H1 (cell line): ENCODE measurements around the gene OR6V1. TPM values are rescaled to one million over a fixed set of nuclear protein-coding genes. Genes with fewer than 3 reads are reported as not detected.

ENCODE experiments used
- CTCF ChIA-PET: fragments of 300-600 bp; sonication (Branson Sonifier 250); formaldehyde crosslinking; loops from one replicate; lab custom pipeline; 2021; ENCODE audit not compliant: partially characterized antibody; lab: Charles Lee
- POLR2A ChIA-PET: fragments of 300-600 bp; sonication (Branson Sonifier 250); formaldehyde crosslinking; loops from one replicate; lab custom pipeline; 2021; ENCODE audit warnings: inconsistent platforms; ENCODE audit not compliant: partially characterized antibody; lab: Charles Lee
- DNase-seq, 2 experiments: peaks; one replicate each; pipeline versions ENCODE4 v3.0.0 to v3.0.0-alpha.2; 2010 to 2022; ENCODE audit warnings: low spot score in 2 of 2, low read depth in 1 of 2, mixed read lengths in 1 of 2
- FAIRE-seq: peaks from 2 replicates; lab custom pipeline; 2011; peaks lifted over from hg19 to GRCh38; lab: Jason Lieb, UNC
- H2AFZ ChIP-seq: 2 replicates; pipeline ENCODE4 v1.8.1; 2012; ENCODE audit warnings: low read length, inconsistent platforms
- H2AK5ac ChIP-seq: 2 replicates; pipeline ENCODE4 v1.6.1; 2013; ENCODE audit warnings: low read depth, low read length
- H2BK120ac ChIP-seq: replicated peaks from 2 replicates; pipeline ENCODE3; 2013; ENCODE audit warnings: low read depth, low read length, inconsistent platforms
- H2BK12ac ChIP-seq: 2 replicates; pipeline ENCODE4 v1.6.1; 2013; ENCODE audit warnings: low read depth, low read length
- H2BK15ac ChIP-seq: 2 replicates; pipeline ENCODE4 v1.6.1; 2013; ENCODE audit warnings: low read length
- H2BK20ac ChIP-seq: 2 replicates; pipeline ENCODE4 v1.6.1; 2013; ENCODE audit warnings: low read length
- H2BK5ac ChIP-seq: 2 replicates; pipeline ENCODE4 v1.6.1; 2013; ENCODE audit warnings: low read depth, low read length
- H3K14ac ChIP-seq: 2 replicates; pipeline ENCODE4 v1.6.1; 2013; ENCODE audit warnings: inconsistent platforms; ENCODE audit not compliant: insufficient read length
- H3K18ac ChIP-seq: 2 replicates; pipeline ENCODE4 v1.6.1; 2013; ENCODE audit warnings: low read length; ENCODE audit errors: extremely low read depth
- H3K23ac ChIP-seq: 2 replicates; pipeline ENCODE4 v1.6.1; 2013; ENCODE audit warnings: inconsistent platforms; ENCODE audit not compliant: insufficient read length
- H3K23me2 ChIP-seq: 2 replicates; pipeline ENCODE4 v1.6.1; 2013; ENCODE audit warnings: low read depth, low read length
- H3K27ac ChIP-seq: 2 replicates; pipeline ENCODE4 v1.6.1; 2011; ENCODE audit warnings: low read depth, low read length, inconsistent platforms
- H3K27me3 ChIP-seq, 4 experiments: replicated peaks in 1 of 4; 1 replicate in 1 of 4; 2 replicates in 3 of 4; pipeline versions ENCODE4 v1.6.1 to v1.8.1; 2011 to 2013; ENCODE audit warnings: low read length in 3 of 4, mild to moderate bottlenecking in 3 of 4, inconsistent platforms in 2 of 4, mixed read lengths in 2 of 4, moderate library complexity in 1 of 4; ENCODE audit not compliant: control insufficient read depth in 3 of 4, insufficient read depth in 3 of 4; ENCODE audit errors: extremely low read depth in 1 of 4
- H3K36me3 ChIP-seq, 4 experiments: 2 replicates each; pipeline versions ENCODE4 v1.6.1 to v1.8.1; 2011 to 2013; ENCODE audit warnings: mild to moderate bottlenecking in 4 of 4, low read length in 3 of 4, moderate library complexity in 2 of 4, control low read depth in 1 of 4, inconsistent platforms in 1 of 4; ENCODE audit not compliant: insufficient read depth in 4 of 4, control insufficient read depth in 2 of 4
- H3K4ac ChIP-seq: replicated peaks from 2 replicates; pipeline ENCODE3; 2013; ENCODE audit warnings: low read length, low read depth, mixed read lengths, inconsistent platforms; ENCODE audit not compliant: insufficient read length
- H3K4me1 ChIP-seq, 4 experiments: replicated peaks in 1 of 4; 1 replicate in 1 of 4; 2 replicates in 3 of 4; pipeline versions ENCODE4 v1.6.1 to v1.8.1; 2011 to 2013; ENCODE audit warnings: low read length in 3 of 4, inconsistent platforms in 2 of 4, mixed read lengths in 1 of 4; ENCODE audit not compliant: insufficient read depth in 4 of 4, control insufficient read depth in 3 of 4
- H3K4me2 ChIP-seq, 2 experiments: 2 replicates each; pipeline versions ENCODE4 v1.6.1 to v1.8.1; 2011 to 2013; ENCODE audit warnings: low read depth in 2 of 2, low read length in 2 of 2, control low read depth in 1 of 2, inconsistent platforms in 1 of 2, mild to moderate bottlenecking in 1 of 2; ENCODE audit not compliant: insufficient read depth in 1 of 2
- H3K4me3 ChIP-seq, 4 experiments: fragments of 200-600, 300-600 bp in 1 of 4; sonication (generic), shearing (Covaris generic), sonication (Bioruptor Twin) in 1 of 4; 2 replicates each; pipeline versions ENCODE4 v1.5.1 to v1.8.1; 2011 to 2016; ENCODE audit warnings: low read length in 4 of 4, low read depth in 3 of 4, control low read depth in 2 of 4, inconsistent platforms in 2 of 4, mild to moderate bottlenecking in 2 of 4, mixed read lengths in 1 of 4, moderate library complexity in 1 of 4; ENCODE audit not compliant: insufficient read depth in 2 of 4; ENCODE audit errors: extremely low read depth in 1 of 4
- H3K56ac ChIP-seq: replicated peaks from 2 replicates; pipeline ENCODE3; 2013; ENCODE audit warnings: low read depth, mild to moderate bottlenecking, mixed read lengths, low read length, inconsistent platforms; ENCODE audit not compliant: insufficient read length
- H3K79me1 ChIP-seq: 2 replicates; pipeline ENCODE4 v1.6.1; 2013; ENCODE audit warnings: low read depth, low read length, control low read depth
- H3K79me2 ChIP-seq, 2 experiments: 2 replicates each; pipeline versions ENCODE4 v1.6.1 to v1.8.1; 2012 to 2013; ENCODE audit warnings: low read length in 2 of 2, mild to moderate bottlenecking in 2 of 2, inconsistent platforms in 1 of 2; ENCODE audit not compliant: insufficient read depth in 2 of 2, control insufficient read depth in 1 of 2
- H3K9ac ChIP-seq, 4 experiments: replicated peaks in 1 of 4; 1 replicate in 1 of 4; 2 replicates in 3 of 4; pipeline versions ENCODE4 v1.6.1 to v1.8.1; 2011 to 2013; ENCODE audit warnings: low read depth in 3 of 4, low read length in 3 of 4, control low read depth in 2 of 4, mild to moderate bottlenecking in 2 of 4, moderate library complexity in 2 of 4, inconsistent platforms in 1 of 4; ENCODE audit errors: extremely low read depth in 1 of 4
- H3K9me3 ChIP-seq, 2 experiments: 2 replicates each; pipeline versions ENCODE4 v1.6.1 to v1.8.1; 2012 to 2013; ENCODE audit warnings: mild to moderate bottlenecking in 2 of 2, moderate library complexity in 2 of 2, control low read depth in 1 of 2, inconsistent platforms in 1 of 2, low read depth in 1 of 2, low read length in 1 of 2, mixed read lengths in 1 of 2; ENCODE audit not compliant: insufficient read depth in 2 of 2
- H4K20me1 ChIP-seq, 2 experiments: replicated peaks in 1 of 2; 2 replicates each; pipeline versions ENCODE3 to v1.8.1; 2011 to 2013; ENCODE audit warnings: inconsistent platforms in 2 of 2, low read length in 2 of 2, mild to moderate bottlenecking in 1 of 2; ENCODE audit not compliant: insufficient read depth in 2 of 2, control insufficient read depth in 1 of 2
- H4K5ac ChIP-seq: 2 replicates; pipeline ENCODE4 v1.6.1; 2013; ENCODE audit warnings: low read length, low read depth, mixed read lengths, inconsistent platforms; ENCODE audit not compliant: insufficient read length
- H4K8ac ChIP-seq: 2 replicates; pipeline ENCODE4 v1.8.0; 2013; ENCODE audit warnings: mild to moderate bottlenecking, moderate library complexity, low read length, inconsistent platforms; ENCODE audit not compliant: insufficient read depth; ENCODE audit errors: extremely low read depth
- H4K91ac ChIP-seq: replicated peaks from 2 replicates; pipeline ENCODE3; 2013; ENCODE audit warnings: low read length, mixed read lengths, inconsistent platforms; ENCODE audit not compliant: insufficient read length
- CHD1 ChIP-seq: IDR thresholded peaks from 2 replicates; pipeline ENCODE4 v1.6.1; 2012; ENCODE audit warnings: low read depth, low read length, improper control_type of control experiment
- CTBP2 ChIP-seq: IDR thresholded peaks from 2 replicates; pipeline ENCODE4 v1.7.0; 2011; ENCODE audit warnings: borderline replicate concordance, mild to moderate bottlenecking, moderate library complexity, mixed read lengths, low read length; ENCODE audit not compliant: insufficient read depth, insufficient read length
- CTCF ChIP-seq, 3 experiments: IDR thresholded peaks; 1 replicate in 2 of 3; 2 replicates in 1 of 3; pipeline versions ENCODE4 v1.5.1 to v1.6.1; 2011; ENCODE audit warnings: low read length in 3 of 3, mild to moderate bottlenecking in 3 of 3, inconsistent platforms in 2 of 3, low read depth in 1 of 3, moderate library complexity in 1 of 3; ENCODE audit not compliant: insufficient read depth in 1 of 3; ENCODE audit errors: control extremely low read depth in 1 of 3
- RAD21 ChIP-seq, 2 experiments: IDR thresholded peaks in 1 of 2; conservative IDR thresholded peaks in 1 of 2; 2 replicates each; pipeline ENCODE4 v1.6.1; 2011; ENCODE audit warnings: low read depth in 2 of 2, low read length in 2 of 2, improper control_type of control experiment in 1 of 2, inconsistent platforms in 1 of 2, mild to moderate bottlenecking in 1 of 2, moderate library complexity in 1 of 2
- WGBS, 2 experiments: shearing (Covaris generic) in 1 of 2; methylation state at CpG; one replicate each; pipeline versions ENCODE4 v1.1.6 to v1.1.7; 2013 to 2015; ENCODE audit warnings: low lambda C conversion rate in 2 of 2, mixed read lengths in 2 of 2, inconsistent platforms in 1 of 2, low coverage in 1 of 2, missing lambda C conversion rate in 1 of 2; ENCODE audit not compliant: insufficient replicate concordance in 2 of 2, insufficient coverage in 1 of 2, insufficient read length in 1 of 2; ENCODE audit errors: extremely low coverage in 1 of 2, missing lambda C conversion rate in 1 of 2; 5-methylcytosine and 5-hydroxymethylcytosine counted together
- polyA plus RNA-seq, 7 experiments: library from polyadenylated mRNA; depleted of rRNA in 3 of 7; stranded (reverse) in 5 of 7; unstranded in 2 of 7; fragments of >200 nt in 5 of 7; fragments of 200-250 nt in 2 of 7; gene quantifications; 1 replicate in 5 of 7; 2 replicates in 1 of 7; 4 replicates in 1 of 7; pipeline versions ENCODE4 v1.2.1 to v1.2.3, GENCODE V29; 2011 to 2013; ENCODE audit warnings: missing spikeins in 2 of 7, mixed read lengths in 2 of 7
- total RNA-seq: library from RNA; stranded (reverse); fragmentation: NEBNext Ultra II Directional; extraction: Animal tissue kit (Norgen Biotek cat#: 25700); gene quantifications from 2 replicates; pipeline ENCODE4 v1.2.1, GENCODE V29; 2021

The OR6V1 gene
- total and polyA plus RNA-seq, 2 of the 8 experiments (the other 6 are each of a cell fraction or from before 2014, with no cell fraction given), result not detected

DNA sequence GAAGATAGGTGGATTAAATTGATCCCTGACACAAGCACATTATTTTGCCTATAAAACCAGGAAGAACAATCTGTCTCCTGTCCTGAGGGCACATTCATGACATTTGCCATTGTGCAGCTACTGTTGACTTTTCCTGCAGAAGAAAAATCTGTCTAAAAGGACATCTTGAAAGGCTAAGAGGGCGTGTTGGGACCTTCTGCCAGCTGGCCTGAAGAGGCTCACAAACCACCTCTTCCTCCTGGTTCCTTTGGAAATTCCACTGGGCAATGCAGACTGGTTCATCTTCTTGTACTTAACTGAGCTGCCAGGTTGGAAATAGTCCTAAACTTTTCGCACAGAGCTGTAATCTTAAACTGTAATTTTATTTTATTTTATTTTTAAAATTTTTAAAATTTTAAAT, 44.0 kb downstream of the OR6V1 start:
- no peaks in the 10 kb centered on the region for H3K27me3 ChIP-seq
- no peak overlapping the region for H2BK12ac ChIP-seq
- no peak overlapping the region for H3K4me2 ChIP-seq
- no peaks in the 10 kb centered on the region for H3K23me2 ChIP-seq
- no peak overlapping the region for H2AK5ac ChIP-seq
- FAIRE-seq (no peak), DNase-seq (no peak)
- H3K14ac ChIP-seq, result no peak overlapping the region
- WGBS, 2 experiments, result 90% methylated on average over 2 of the region's 2 CpGs; no CpG with 5 or more reads in 1 of the 2 experiments
- H3K18ac ChIP-seq, result no peak overlapping the region
- H3K36me3 ChIP-seq, result no peaks in the 10 kb centered on the region
- H4K5ac ChIP-seq, result no peak overlapping the region
- ChIA-PET CTCF (interaction anchor here (1.5 kb wide), 1 partner anchor 119 kb away, joined by 3 read pairs; no protein-coding TSS in a partner anchor), POLR2A (no interaction called here)
- no peak overlapping the region for H3K9ac ChIP-seq
- no peak overlapping the region for H2AFZ ChIP-seq
- no peaks in the 10 kb centered on the region for H3K79me1 ChIP-seq
- H2BK20ac ChIP-seq, result no peak overlapping the region
- no peaks in the 10 kb centered on the region for H4K20me1 ChIP-seq
- no peak overlapping the region for H4K91ac ChIP-seq
- no peaks in the 10 kb centered on the region for H3K4me1 ChIP-seq
- no peak overlapping the region for H3K4me3 ChIP-seq
- H3K4ac ChIP-seq, result no peak overlapping the region
- peaks cover 3 to 6% of the 10 kb centered on the region in 2 experiments; a peak in 3 of 4 replicates for H3K9me3 ChIP-seq
- no peak overlapping the region for H3K27ac ChIP-seq
- H2BK15ac ChIP-seq, result no peak overlapping the region
- H3K79me2 ChIP-seq, result no peaks in the 10 kb centered on the region
- no peak overlapping the region for H2BK5ac ChIP-seq
- no peak overlapping the region for H3K23ac ChIP-seq
- no peak overlapping the region for H2BK120ac ChIP-seq
- no peak overlapping the region for H4K8ac ChIP-seq
- no peak overlapping the region for H3K56ac ChIP-seq
- TF ChIP-seq CTCF (IDR thresholded peaks at IDR 0.05; ENCODE audit: control extremely low read depth in 1 of 3, insufficient read depth in 1 of 3, low read depth in 1 of 3, low read length in 3 of 3) (no peak), CTBP2 (no peak), RAD21 (IDR thresholded peaks at IDR 0.05 in 1 of 2, conservative IDR thresholded peaks at IDR 0.05 in 1 of 2; ENCODE audit: low read depth in 2 of 2, low read length in 2 of 2) (no peak), CHD1 (no peak)
